ENCODE results near the gene KRT78. TPM values are rescaled to one million over a fixed set of nuclear protein-coding genes. Genes with fewer than 3 reads are reported as not detected.

KRT78 gene
- total RNA-seq, 2 donors from 2014 or later: not detected

- TF ChIP-seq CTCF (conservative IDR thresholded peaks at IDR 0.05): no peak
- no peaks in the 10 kb centered on the region for H3K4me1 ChIP-seq (ENCODE audit: control insufficient read depth, insufficient read depth, low read length)
- Mint-ChIP-seq H3K27ac (no peak overlapping the region), H3K4me1 (peaks cover 13% of the 10 kb centered on the region), H3K36me3 (ENCODE audit: low read depth) (no peaks in the 10 kb centered on the region), H3K9me3 (no peaks in the 10 kb centered on the region), H3K27me3 (ENCODE audit: insufficient read depth) (no peaks in the 10 kb centered on the region), H3K4me3 (no peak overlapping the region)
- DNase-seq: no peak
- no peak overlapping the region for H3K4me3 ChIP-seq (ENCODE audit: low read length)
- H3K36me3 ChIP-seq (ENCODE audit: control insufficient read depth, insufficient read depth, low read length): no peaks in the 10 kb centered on the region
- no peak overlapping the region for H3K9ac ChIP-seq (ENCODE audit: extremely low read depth, low read length, poor library complexity, severe bottlenecking)
- no peaks in the 10 kb centered on the region for H3K27me3 ChIP-seq (ENCODE audit: control insufficient read depth, insufficient read depth, low read length, poor library complexity, severe bottlenecking)
- H3K27ac ChIP-seq (ENCODE audit: low read depth, low read length): no peak overlapping the region
- 79 to 80% methylated on average over 2 to 3 of the region's 3 CpGs for WGBS, 2 experiments (ENCODE audit: insufficient coverage in 1 of 2, insufficient read length in 1 of 2)
- H3K9me3 ChIP-seq (ENCODE audit: control insufficient read depth, low read length): no peaks in the 10 kb centered on the region
These were observed 47.0 kb downstream of the KRT78 start for GRCh38 chr12:52801773-52802172.

- Mint-ChIP-seq H3K4me3 (no peak overlapping the region), H3K9me3 (no peaks in the 10 kb centered on the region), H3K27me3 (ENCODE audit: insufficient read depth) (no peaks in the 10 kb centered on the region), H3K27ac (no peak overlapping the region), H3K4me1 (peaks cover 11% of the 10 kb centered on the region), H3K36me3 (ENCODE audit: low read depth) (no peaks in the 10 kb centered on the region)
- Histone ChIP-seq H3K9ac (ENCODE audit: extremely low read depth, low read length, poor library complexity, severe bottlenecking) (no peak overlapping the region), H3K4me3 (ENCODE audit: low read length) (no peak overlapping the region), H3K36me3 (ENCODE audit: control insufficient read depth, insufficient read depth, low read length) (no peaks in the 10 kb centered on the region), H3K27me3 (ENCODE audit: control insufficient read depth, insufficient read depth, low read length, poor library complexity, severe bottlenecking) (no peaks in the 10 kb centered on the region), H3K4me1 (ENCODE audit: control insufficient read depth, insufficient read depth, low read length) (no peaks in the 10 kb centered on the region), H3K27ac (ENCODE audit: low read depth, low read length) (no peak overlapping the region), H3K9me3 (ENCODE audit: control insufficient read depth, low read length) (no peaks in the 10 kb centered on the region)
- TF ChIP-seq CTCF (conservative IDR thresholded peaks at IDR 0.05): no peak
- no peak for DNase-seq
- WGBS, 2 experiments (ENCODE audit: insufficient coverage in 1 of 2, insufficient read length in 1 of 2): 100% methylated on average over 1 of the region's 1 CpG
These were observed 48.4 kb downstream of the KRT78 start for GRCh38 chr12:52800259-52800917.

- Histone ChIP-seq H3K9ac (ENCODE audit: extremely low read depth, low read length, poor library complexity, severe bottlenecking) (no peak overlapping the region), H3K27me3 (ENCODE audit: control insufficient read depth, insufficient read depth, low read length, poor library complexity, severe bottlenecking) (no peaks in the 10 kb centered on the region), H3K9me3 (ENCODE audit: control insufficient read depth, low read length) (no peaks in the 10 kb centered on the region), H3K36me3 (ENCODE audit: control insufficient read depth, insufficient read depth, low read length) (no peaks in the 10 kb centered on the region), H3K4me1 (ENCODE audit: control insufficient read depth, insufficient read depth, low read length) (no peaks in the 10 kb centered on the region), H3K27ac (ENCODE audit: low read depth, low read length) (no peak overlapping the region), H3K4me3 (ENCODE audit: low read length) (no peak overlapping the region)
- H3K4me3 Mint-ChIP-seq: no peak overlapping the region
- TF ChIP-seq CTCF (conservative IDR thresholded peaks at IDR 0.05): no peak
- no peak for DNase-seq
- no peaks in the 10 kb centered on the region for H3K27me3 Mint-ChIP-seq (ENCODE audit: insufficient read depth)
- H3K9me3 Mint-ChIP-seq: no peaks in the 10 kb centered on the region
- no peak overlapping the region for H3K27ac Mint-ChIP-seq
- no peaks in the 10 kb centered on the region for H3K36me3 Mint-ChIP-seq (ENCODE audit: low read depth)
- peaks cover 6% of the 10 kb centered on the region for H3K4me1 Mint-ChIP-seq
- WGBS, 2 experiments (ENCODE audit: insufficient coverage in 1 of 2, insufficient read length in 1 of 2): 76 to 89% methylated on average over 4 to 5 of the region's 5 CpGs
These were observed 49.1 kb downstream of the KRT78 start for GRCh38 chr12:52799505-52800211.

Measured in endodermal cell (in vitro differentiated cells).